Lung (tissue), 12 donors: ENCODE results near the gene NBEA. TPM values are rescaled to one million over a fixed set of nuclear protein-coding genes. Genes with fewer than 3 reads are reported as not detected.
"Not testable (repeated sequence)": the region's sequence is repeated elsewhere in the genome, so short reads cannot be mapped to it uniquely, and the experiment has no call there.

Experiments
- ATAC-seq: fragments of 200-7000 bp; cut with Tn5 transposase; one replicate; pipeline ENCODE4 v1.9.1; 2020; ENCODE audit warnings: moderate number of reproducible peaks; ENCODE audit not compliant: insufficient read depth, low FRiP score
- DNase-seq, 3 donors: peaks; one replicate each; pipeline ENCODE4 v3.0.0-alpha.2; 2013 to 2017
- H3K27ac ChIP-seq, 2 donors: one replicate each; pipeline ENCODE4 v1.5.1; 2013; ENCODE audit warnings: mild to moderate bottlenecking in 2 of 2, moderate library complexity in 2 of 2, control low read depth in 1 of 2, inconsistent platforms in 1 of 2, low read depth in 1 of 2, low read length in 1 of 2
- H3K27me3 ChIP-seq, 3 donors: one replicate each; pipeline ENCODE4 v1.5.1; 2013; ENCODE audit warnings: low read length in 2 of 3; ENCODE audit not compliant: control insufficient read depth in 3 of 3, insufficient read depth in 3 of 3
- H3K36me3 ChIP-seq, 4 donors: one replicate each; pipeline ENCODE4 v1.5.1; 2013; ENCODE audit warnings: low read length in 4 of 4, mild to moderate bottlenecking in 1 of 4, moderate library complexity in 1 of 4; ENCODE audit not compliant: control insufficient read depth in 4 of 4, insufficient read depth in 4 of 4
- H3K4me1 ChIP-seq, 5 donors: one replicate each; pipeline ENCODE4 v1.5.1; 2013; ENCODE audit warnings: low read length in 5 of 5, mild to moderate bottlenecking in 2 of 5, moderate library complexity in 1 of 5; ENCODE audit not compliant: control insufficient read depth in 5 of 5, insufficient read depth in 5 of 5
- H3K4me3 ChIP-seq: one replicate; pipeline ENCODE4 v1.5.1; 2013; ENCODE audit warnings: mild to moderate bottlenecking, control low read depth, moderate library complexity
- H3K9ac ChIP-seq, 2 donors: one replicate each; pipeline ENCODE4 v1.5.1; 2013; ENCODE audit warnings: low read length in 2 of 2, control low read depth in 1 of 2; ENCODE audit not compliant: insufficient read depth in 1 of 2
- H3K9me3 ChIP-seq, 4 donors: one replicate each; pipeline ENCODE4 v1.5.1; 2013; ENCODE audit warnings: low read length in 3 of 4, mild to moderate bottlenecking in 1 of 4, moderate library complexity in 1 of 4; ENCODE audit not compliant: control insufficient read depth in 4 of 4, insufficient read depth in 3 of 4
- CTCF ChIP-seq: IDR thresholded peaks from 2 replicates; pipeline ENCODE4 v1.5.1; 2012; ENCODE audit warnings: mild to moderate bottlenecking; ENCODE audit errors: control extremely low read depth, extremely low read depth
- WGBS, 2 donors: extraction: QIAGEN DNeasy Blood & Tissue Kit; methylation state at CpG; one replicate each; pipeline ENCODE4 v1.1.7; 2013; 5-methylcytosine and 5-hydroxymethylcytosine counted together
- polyA plus RNA-seq, 2 donors: library from polyadenylated mRNA; stranded (reverse); fragments of 200-250 nt; gene quantifications; one replicate each; pipeline ENCODE4 v1.2.1, GENCODE V29; 2013
- total RNA-seq, 2 donors: library from RNA; depleted of rRNA in 1 of 2; stranded (reverse); fragments of >200 nt in 1 of 2; gene quantifications; one replicate each; pipeline ENCODE4 v1.2.1, GENCODE V29; 2014 to 2021
- donor health status: control.
- donor health status: control.
- donor health status: Bipolar disorder and iron deficiency.
- donor health status: healthy.
- donor health status: DM: yes; HTN: yes; CAD: no.

NBEA gene
- total and polyA plus RNA-seq, 4 donors, result 1.6 to 26.5 (median 5.3) TPM

DNA sequence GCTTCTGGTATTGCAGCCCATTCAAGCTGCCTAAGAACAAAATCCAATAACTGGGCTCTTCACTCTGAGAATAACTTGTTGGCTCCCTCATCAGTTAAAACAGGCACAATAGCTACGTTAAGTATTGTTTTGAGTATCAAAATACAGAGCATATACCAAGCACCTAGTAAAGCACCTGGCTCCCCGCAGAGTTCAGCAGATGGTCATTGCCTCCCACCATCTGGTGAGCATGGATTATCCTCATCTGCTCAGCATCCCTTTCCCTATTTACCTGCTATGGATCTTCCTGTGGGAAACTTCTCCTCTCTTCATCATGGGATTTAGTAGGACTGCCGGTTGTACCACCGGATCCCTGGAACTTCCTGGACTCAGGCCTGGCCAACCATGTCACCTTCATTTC lies 733.6 kb downstream of the NBEA start:
- Histone ChIP-seq H3K27me3 (no peaks in the 10 kb centered on the region), H3K9me3 (peaks cover 0 to 5% (median 0%) of the 10 kb centered on the region in 4 donors), H3K9ac (no peak overlapping the region), H3K27ac (no peak overlapping the region), H3K36me3 (peaks cover 0 to 3% (median 0%) of the 10 kb centered on the region in 4 donors), H3K4me3 (no peak overlapping the region), H3K4me1 (no peaks in the 10 kb centered on the region)
- DNase-seq (no peak), ATAC-seq (no peak)
- no peak for TF ChIP-seq CTCF
- 93 to 94% methylated on average over 4 of the region's 4 CpGs for WGBS, 2 donors

DNA sequence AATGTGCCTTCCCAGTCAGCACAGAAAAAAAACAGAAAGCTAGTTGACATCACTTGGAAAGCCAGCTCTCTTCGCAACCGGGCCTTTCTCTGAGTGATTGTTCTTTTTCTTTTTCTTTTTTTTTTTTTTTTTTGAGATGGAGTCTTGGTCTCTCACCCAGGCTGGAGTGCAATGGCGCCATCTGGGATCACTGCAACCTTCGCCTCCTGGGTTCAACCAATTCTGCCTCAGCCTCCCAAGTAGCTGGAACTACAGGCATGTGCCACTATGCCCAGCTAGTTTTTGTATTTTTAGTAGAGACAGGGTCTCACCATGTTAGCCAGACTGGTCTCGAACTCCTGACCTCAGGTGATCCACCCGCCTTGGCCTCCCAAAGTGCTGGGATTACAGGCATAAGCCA lies 735.8 kb downstream of the NBEA start:
- H3K27ac ChIP-seq, result not testable (repeated sequence)

DNA sequence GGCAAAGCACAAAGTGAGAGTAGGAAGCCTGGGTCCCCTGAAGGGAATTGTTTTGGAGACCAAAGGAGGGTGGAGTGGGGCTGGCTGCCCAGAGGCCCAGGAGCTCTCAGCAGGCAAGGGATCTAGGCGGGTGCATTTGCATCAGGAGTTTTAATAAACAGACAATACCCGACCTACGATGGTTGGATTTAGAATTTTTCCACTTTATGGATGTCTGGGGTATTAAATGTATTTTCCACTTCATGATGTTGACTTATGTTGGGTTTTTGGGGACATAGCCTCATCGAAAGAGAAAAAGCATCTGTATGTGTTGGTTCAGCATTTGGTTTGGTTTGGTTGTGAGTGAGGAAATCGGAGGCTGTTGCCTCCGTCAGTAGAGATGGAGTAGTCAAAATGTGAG lies 739.6 kb downstream of the NBEA start:
- no peak for ATAC-seq
- Histone ChIP-seq H3K27ac (no peak overlapping the region), H3K36me3 (no peaks in the 10 kb centered on the region), H3K4me3 (no peak overlapping the region), H3K27me3 (no peaks in the 10 kb centered on the region), H3K9ac (no peak overlapping the region), H3K4me1 (no peaks in the 10 kb centered on the region), H3K9me3 (peaks cover 0 to 4% (median 0%) of the 10 kb centered on the region in 4 donors)
- no peak for TF ChIP-seq CTCF
- 85 to 93% methylated on average over 6 of the region's 6 CpGs for WGBS, 2 donors
- no peak for DNase-seq

More for the DNA sequence above, 735.8 kb downstream of the NBEA start:
- not testable (repeated sequence) for ATAC-seq, H3K4me1 ChIP-seq, H3K9ac ChIP-seq, H3K27me3 ChIP-seq, H3K36me3 ChIP-seq, DNase-seq, H3K9me3 ChIP-seq, H3K4me3 ChIP-seq
- 76 to 84% methylated on average over 6 of the region's 6 CpGs for WGBS, 2 donors

DNA sequence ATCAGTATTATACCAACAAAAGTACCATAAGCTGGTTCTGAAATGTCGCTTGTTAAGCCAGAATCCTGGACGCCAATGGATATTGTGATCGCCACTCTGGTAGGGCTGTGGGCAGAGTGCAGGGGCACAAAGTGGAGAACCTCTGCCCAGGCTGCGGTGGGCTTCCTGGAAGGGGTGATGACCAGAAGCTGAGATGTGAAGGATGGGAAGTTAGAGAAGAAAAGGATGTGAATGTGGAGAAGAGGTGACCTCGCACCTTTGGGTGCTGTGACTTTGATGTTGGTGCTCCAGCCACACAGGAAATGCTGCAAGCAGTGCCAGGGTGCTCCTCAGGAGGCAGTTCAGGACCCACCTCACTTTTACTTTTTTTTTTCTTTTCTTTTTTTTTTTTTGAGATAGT lies 742.4 kb downstream of the NBEA start:
- Histone ChIP-seq H3K27me3 (no peaks in the 10 kb centered on the region), H3K9me3 (no peaks in the 10 kb centered on the region), H3K36me3 (no peaks in the 10 kb centered on the region), H3K4me1 (no peaks in the 10 kb centered on the region), H3K4me3 (no peak overlapping the region), H3K9ac (no peak overlapping the region), H3K27ac (no peak overlapping the region)
- TF ChIP-seq CTCF, result no peak
- 91 to 93% methylated on average over 5 of the region's 5 CpGs for WGBS, 2 donors
- ATAC-seq (no peak), DNase-seq (no peak)
